SK-N-SH treated with all-trans-retinoic acid at 6 μM for 48 hours (cell line): Measurements from ENCODE around the gene ZNF428.

Experiments
- ATAC-seq: fragments of 200-7000 bp; cut with Tn5 transposase; 3 replicates; pipeline ENCODE4 v1.9.1; 2020; ENCODE audit warnings: mild to moderate bottlenecking, moderate library complexity
- ARNTL ChIP-seq: fragments of 450-650 bp; formaldehyde crosslinking; IDR thresholded peaks from 2 replicates; pipeline ENCODE4 v1.5.0; 2020; ENCODE audit warnings: low read depth, mild to moderate bottlenecking, moderate library complexity, borderline replicate concordance
- CREB5 ChIP-seq: fragments of 250-450 bp; sonication (Bioruptor Pico); IDR thresholded peaks from 2 replicates; pipeline ENCODE4 v1.5.1; 2020; ENCODE audit warnings: low read depth, mild to moderate bottlenecking, moderate library complexity
- CSDC2 ChIP-seq: fragments of 250-450 bp; sonication (Bioruptor Pico); IDR thresholded peaks from 2 replicates; pipeline ENCODE4 v1.5.0; 2020; ENCODE audit warnings: mild to moderate bottlenecking, moderate library complexity
- ESRRG ChIP-seq: fragments of 250-450 bp; sonication (Bioruptor Pico); IDR thresholded peaks from 2 replicates; pipeline ENCODE4 v1.6.1; 2021; ENCODE audit warnings: mild to moderate bottlenecking
- GLIS3 ChIP-seq: fragments of 250-450 bp; sonication (Bioruptor Pico); IDR thresholded peaks from 2 replicates; pipeline ENCODE4 v1.5.0; 2020; ENCODE audit warnings: mild to moderate bottlenecking, moderate library complexity
- OSR1 ChIP-seq: fragments of 250-450 bp; sonication (Bioruptor Pico); IDR thresholded peaks from 2 replicates; pipeline ENCODE4 v1.8.0; 2022; ENCODE audit warnings: moderate library complexity, mild to moderate bottlenecking, inconsistent platforms
- POU6F1 ChIP-seq: fragments of 250-450 bp; sonication (Bioruptor Pico); IDR thresholded peaks from 2 replicates; pipeline ENCODE4 v1.8.0; 2021; ENCODE audit warnings: low read depth, mild to moderate bottlenecking, moderate library complexity, borderline replicate concordance
- PPARA ChIP-seq: fragments of 250-450 bp; sonication (Bioruptor Pico); IDR thresholded peaks from 2 replicates; pipeline ENCODE4 v1.5.0; 2020; ENCODE audit warnings: mild to moderate bottlenecking, borderline replicate concordance
- RARB ChIP-seq: fragments of 250-450 bp; sonication (Bioruptor Pico); IDR thresholded peaks from 2 replicates; pipeline ENCODE4 v1.8.0; 2021; ENCODE audit warnings: mild to moderate bottlenecking, moderate library complexity
- SNAI2 ChIP-seq: fragments of 250-450 bp; sonication (Bioruptor Pico); IDR thresholded peaks from 2 replicates; pipeline ENCODE4 v1.5.0; 2020; ENCODE audit warnings: mild to moderate bottlenecking, moderate library complexity
- TOX ChIP-seq: fragments of 250-450 bp; sonication (Bioruptor Pico); IDR thresholded peaks from 2 replicates; pipeline ENCODE4 v1.8.0; 2021; ENCODE audit warnings: mild to moderate bottlenecking, moderate library complexity, borderline replicate concordance
- ZC3H10 ChIP-seq: fragments of 250-450 bp; sonication (Bioruptor Pico); IDR thresholded peaks from 2 replicates; pipeline ENCODE4 v1.5.1; 2021; ENCODE audit warnings: mild to moderate bottlenecking, moderate library complexity
- ZFP3 ChIP-seq: fragments of 250-450 bp; sonication (Bioruptor Pico); IDR thresholded peaks from 2 replicates; pipeline ENCODE4 v1.5.0; 2020; ENCODE audit warnings: mild to moderate bottlenecking, moderate library complexity
- ZFP30 ChIP-seq: fragments of 450-650 bp; formaldehyde crosslinking; IDR thresholded peaks from 2 replicates; pipeline ENCODE4 v1.5.0; 2022; ENCODE audit warnings: mild to moderate bottlenecking, moderate library complexity
- ZNF565 ChIP-seq: fragments of 450-650 bp; formaldehyde crosslinking; conservative IDR thresholded peaks from 2 replicates; pipeline ENCODE4 v1.5.0; 2020; ENCODE audit warnings: low read depth, mild to moderate bottlenecking, moderate library complexity
- ZNF70 ChIP-seq: fragments of 450-650 bp; formaldehyde crosslinking; IDR thresholded peaks from 2 replicates; pipeline ENCODE4 v1.5.0; 2020; ENCODE audit warnings: mild to moderate bottlenecking, moderate library complexity
- ZNF8 ChIP-seq: fragments of 450-650 bp; formaldehyde crosslinking; IDR thresholded peaks from 2 replicates; pipeline ENCODE4 v1.5.0; 2020; ENCODE audit warnings: mild to moderate bottlenecking, moderate library complexity
- TF ChIP-seq, protein P1 (sequence below): fragments of 250-450 bp; sonication (Bioruptor Pico); IDR thresholded peaks from 2 replicates; pipeline ENCODE4 v1.5.1; 2021; ENCODE audit warnings: mild to moderate bottlenecking, moderate library complexity
- TF ChIP-seq, protein P2 (sequence below): fragments of 250-450 bp; sonication (Bioruptor Pico); IDR thresholded peaks from 2 replicates; pipeline ENCODE4 v1.5.0; 2020; ENCODE audit warnings: mild to moderate bottlenecking, moderate library complexity

ZNF428 gene

DNA sequence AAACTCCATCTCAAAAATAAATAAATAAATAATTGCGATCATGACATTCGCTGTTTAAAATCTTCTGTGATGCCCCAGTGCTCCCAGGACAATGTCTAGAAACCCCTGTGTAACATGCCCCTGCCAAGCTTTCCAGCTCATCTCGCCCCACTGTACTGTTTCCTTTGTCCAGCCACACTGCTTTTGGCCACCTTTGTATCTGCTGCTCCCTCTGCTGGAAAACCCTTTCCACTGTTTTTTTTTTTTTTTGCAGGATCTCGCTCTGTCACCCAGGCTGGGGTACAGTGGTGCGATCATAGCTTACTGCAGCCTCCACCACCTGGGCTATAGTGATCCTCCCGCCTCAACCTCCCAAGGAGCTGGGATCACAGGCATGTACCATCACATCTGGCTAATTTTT lies 43.1 kb upstream of the ZNF428 start:
- peak; percentile 81 for ATAC-seq
- TF ChIP-seq CSDC2 (CRISPR knock-in tag) (no peak), GLIS3 (CRISPR knock-in tag) (no peak), SNAI2 (CRISPR knock-in tag) (no peak), ZNF565 (no peak), TOX (CRISPR knock-in tag) (no peak), ARNTL (CRISPR knock-in tag) (no peak), ZFP3 (no peak)

DNA sequence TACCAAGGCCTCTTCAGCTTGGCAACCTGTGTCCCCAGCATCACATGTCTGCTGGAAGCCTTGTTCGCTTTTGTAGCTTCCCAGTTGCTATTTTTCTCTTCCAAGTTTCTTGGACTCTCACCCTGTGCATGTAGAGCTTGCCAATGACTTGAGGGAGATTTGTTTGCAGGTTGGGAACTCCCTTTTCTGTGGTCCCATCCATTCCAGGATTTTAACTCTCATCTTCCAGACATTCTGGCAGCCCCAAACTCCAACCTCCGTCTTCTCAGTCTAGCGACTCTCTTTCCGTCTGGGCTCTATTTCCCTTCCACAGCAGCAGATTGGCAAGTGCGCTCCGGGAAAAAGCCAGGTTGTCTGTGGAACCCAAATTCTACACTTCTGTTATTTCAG lies 41.5 kb upstream of the ZNF428 start:
- no peak for TF ChIP-seq POU6F1 (CRISPR knock-in tag)
- TF ChIP-seq CREB5 = no peak
- no peak for TF ChIP-seq OSR1
- no peak for TF ChIP-seq ZNF8 (CRISPR knock-in tag)
- TF ChIP-seq ZFP3 = no peak
- no peak for TF ChIP-seq ESRRG (CRISPR knock-in tag)
- TF ChIP-seq, protein P1, sequence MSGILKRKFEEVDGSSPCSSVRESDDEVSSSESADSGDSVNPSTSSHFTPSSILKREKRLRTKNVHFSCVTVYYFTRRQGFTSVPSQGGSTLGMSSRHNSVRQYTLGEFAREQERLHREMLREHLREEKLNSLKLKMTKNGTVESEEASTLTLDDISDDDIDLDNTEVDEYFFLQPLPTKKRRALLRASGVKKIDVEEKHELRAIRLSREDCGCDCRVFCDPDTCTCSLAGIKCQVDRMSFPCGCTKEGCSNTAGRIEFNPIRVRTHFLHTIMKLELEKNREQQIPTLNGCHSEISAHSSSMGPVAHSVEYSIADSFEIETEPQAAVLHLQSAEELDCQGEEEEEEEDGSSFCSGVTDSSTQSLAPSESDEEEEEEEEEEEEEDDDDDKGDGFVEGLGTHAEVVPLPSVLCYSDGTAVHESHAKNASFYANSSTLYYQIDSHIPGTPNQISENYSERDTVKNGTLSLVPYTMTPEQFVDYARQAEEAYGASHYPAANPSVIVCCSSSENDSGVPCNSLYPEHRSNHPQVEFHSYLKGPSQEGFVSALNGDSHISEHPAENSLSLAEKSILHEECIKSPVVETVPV = no peak
- no peak for TF ChIP-seq SNAI2 (CRISPR knock-in tag)
- no peak for TF ChIP-seq ZC3H10
- TF ChIP-seq, protein P2, sequence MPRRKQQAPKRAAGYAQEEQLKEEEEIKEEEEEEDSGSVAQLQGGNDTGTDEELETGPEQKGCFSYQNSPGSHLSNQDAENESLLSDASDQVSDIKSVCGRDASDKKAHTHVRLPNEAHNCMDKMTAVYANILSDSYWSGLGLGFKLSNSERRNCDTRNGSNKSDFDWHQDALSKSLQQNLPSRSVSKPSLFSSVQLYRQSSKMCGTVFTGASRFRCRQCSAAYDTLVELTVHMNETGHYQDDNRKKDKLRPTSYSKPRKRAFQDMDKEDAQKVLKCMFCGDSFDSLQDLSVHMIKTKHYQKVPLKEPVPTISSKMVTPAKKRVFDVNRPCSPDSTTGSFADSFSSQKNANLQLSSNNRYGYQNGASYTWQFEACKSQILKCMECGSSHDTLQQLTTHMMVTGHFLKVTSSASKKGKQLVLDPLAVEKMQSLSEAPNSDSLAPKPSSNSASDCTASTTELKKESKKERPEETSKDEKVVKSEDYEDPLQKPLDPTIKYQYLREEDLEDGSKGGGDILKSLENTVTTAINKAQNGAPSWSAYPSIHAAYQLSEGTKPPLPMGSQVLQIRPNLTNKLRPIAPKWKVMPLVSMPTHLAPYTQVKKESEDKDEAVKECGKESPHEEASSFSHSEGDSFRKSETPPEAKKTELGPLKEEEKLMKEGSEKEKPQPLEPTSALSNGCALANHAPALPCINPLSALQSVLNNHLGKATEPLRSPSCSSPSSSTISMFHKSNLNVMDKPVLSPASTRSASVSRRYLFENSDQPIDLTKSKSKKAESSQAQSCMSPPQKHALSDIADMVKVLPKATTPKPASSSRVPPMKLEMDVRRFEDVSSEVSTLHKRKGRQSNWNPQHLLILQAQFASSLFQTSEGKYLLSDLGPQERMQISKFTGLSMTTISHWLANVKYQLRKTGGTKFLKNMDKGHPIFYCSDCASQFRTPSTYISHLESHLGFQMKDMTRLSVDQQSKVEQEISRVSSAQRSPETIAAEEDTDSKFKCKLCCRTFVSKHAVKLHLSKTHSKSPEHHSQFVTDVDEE (CRISPR knock-in tag) = no peak
- no peak for TF ChIP-seq ZNF70 (CRISPR knock-in tag)
- TF ChIP-seq ZNF565 = no peak
- TF ChIP-seq ZFP30 (CRISPR knock-in tag) = no peak

GRCh38 chr19:43660301-43660970 lies 41.0 kb upstream of the ZNF428 start:
- no peak for ATAC-seq
- TF ChIP-seq OSR1 (no peak), ZNF70 (CRISPR knock-in tag) (no peak), GLIS3 (CRISPR knock-in tag) (no peak), ZC3H10 (no peak), ARNTL (CRISPR knock-in tag) (no peak), SNAI2 (CRISPR knock-in tag) (no peak), PPARA (CRISPR knock-in tag) (no peak), RARB (CRISPR knock-in tag) (no peak), POU6F1 (CRISPR knock-in tag) (no peak), TOX (CRISPR knock-in tag) (no peak), ZNF565 (no peak)

More for the DNA sequence above, 41.5 kb upstream of the ZNF428 start:
- no peak for ATAC-seq

GRCh38 chr19:43658494-43658893 lies 39.1 kb upstream of the ZNF428 start:
- TF ChIP-seq ZNF565 = no peak
- TF ChIP-seq RARB (CRISPR knock-in tag) = no peak
- ATAC-seq = no peak
